ENCODE results near the gene ACTL8.

- TF ChIP-seq FOXP2 (optimal IDR thresholded peaks at IDR 0.05; ENCODE audit: borderline replicate concordance, extremely low read depth, extremely low read length, insufficient read depth) (no peak), SIN3A (IDR thresholded peaks at IDR 0.05; ENCODE audit: borderline replicate concordance, insufficient read depth, low read length) (no peak), REST (IDR thresholded peaks at IDR 0.05; ENCODE audit: insufficient read depth in 1 of 2, low read depth in 2 of 2, low read length in 2 of 2) (no peak), POLR2AphosphoS5 (IDR thresholded peaks at IDR 0.05; ENCODE audit: low read depth, low read length) (no peak)
Measured at GRCh38 chr1:17870679-17871078, 115.5 kb downstream of the ACTL8 start.

Data from PFSK-1 (cell line).